ENCODE data around the gene EIPR1.

DNA sequence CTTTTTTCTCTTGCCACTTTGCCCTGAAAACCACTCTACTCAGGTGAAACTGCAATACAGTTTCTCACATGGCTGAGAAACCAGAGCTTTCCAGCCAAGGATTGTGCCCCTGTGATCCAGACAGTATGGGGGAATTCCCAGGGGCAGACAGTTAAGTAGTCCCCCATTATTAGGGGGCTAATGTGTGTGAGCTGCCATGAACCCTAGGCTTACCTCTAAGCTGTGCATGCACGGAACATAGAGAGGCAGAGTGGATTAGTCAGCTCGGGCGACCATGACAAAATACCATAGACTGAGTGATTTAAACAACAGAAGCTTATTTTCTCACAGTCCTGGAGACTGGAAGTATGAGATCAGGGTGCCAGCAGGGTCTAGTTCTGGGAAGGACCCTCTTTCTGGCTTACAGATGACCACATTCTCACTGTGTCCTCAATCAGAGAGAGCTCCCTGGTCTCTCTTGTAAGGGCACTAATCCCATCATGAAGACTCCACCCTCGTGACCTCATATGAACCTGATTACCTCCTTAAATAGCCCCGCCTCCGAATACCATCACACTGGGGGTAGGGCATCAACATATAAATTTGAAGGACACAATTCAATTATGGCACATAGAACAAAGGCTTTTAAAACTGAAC lies 215.1 kb downstream of the EIPR1 start:
- TF ChIP-seq, protein P1, sequence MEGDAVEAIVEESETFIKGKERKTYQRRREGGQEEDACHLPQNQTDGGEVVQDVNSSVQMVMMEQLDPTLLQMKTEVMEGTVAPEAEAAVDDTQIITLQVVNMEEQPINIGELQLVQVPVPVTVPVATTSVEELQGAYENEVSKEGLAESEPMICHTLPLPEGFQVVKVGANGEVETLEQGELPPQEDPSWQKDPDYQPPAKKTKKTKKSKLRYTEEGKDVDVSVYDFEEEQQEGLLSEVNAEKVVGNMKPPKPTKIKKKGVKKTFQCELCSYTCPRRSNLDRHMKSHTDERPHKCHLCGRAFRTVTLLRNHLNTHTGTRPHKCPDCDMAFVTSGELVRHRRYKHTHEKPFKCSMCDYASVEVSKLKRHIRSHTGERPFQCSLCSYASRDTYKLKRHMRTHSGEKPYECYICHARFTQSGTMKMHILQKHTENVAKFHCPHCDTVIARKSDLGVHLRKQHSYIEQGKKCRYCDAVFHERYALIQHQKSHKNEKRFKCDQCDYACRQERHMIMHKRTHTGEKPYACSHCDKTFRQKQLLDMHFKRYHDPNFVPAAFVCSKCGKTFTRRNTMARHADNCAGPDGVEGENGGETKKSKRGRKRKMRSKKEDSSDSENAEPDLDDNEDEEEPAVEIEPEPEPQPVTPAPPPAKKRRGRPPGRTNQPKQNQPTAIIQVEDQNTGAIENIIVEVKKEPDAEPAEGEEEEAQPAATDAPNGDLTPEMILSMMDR (optimal IDR thresholded peaks at IDR 0.05 in 1 of 3, IDR thresholded peaks at IDR 0.05 in 1 of 3, conservative IDR thresholded peaks at IDR 0.05 in 1 of 3; ENCODE audit: extremely low read depth in 1 of 3, insufficient read depth in 2 of 3, low read length in 3 of 3) = no peak
- no peak for TF ChIP-seq EZH2 (IDR thresholded peaks at IDR 0.05; ENCODE audit: low read length)
